Measurements from ENCODE around the gene JUND.

- no peak for TF ChIP-seq CTCF (IDR thresholded peaks at IDR 0.05)
- TF ChIP-seq POLR2AphosphoS5 (IDR thresholded peaks at IDR 0.05) = no peak
Measured at GRCh38 chr19:18306888-18307260, 25.5 kb upstream of the JUND start.

All from gastroesophageal sphincter (tissue), 3 donors.